B cell (primary cell): ENCODE data around the gene PRRX1.

ENCODE experiments used
- EZH2 ChIP-seq: IDR thresholded peaks from 2 replicates; pipeline ENCODE4 v1.6.1; 2012; ENCODE audit warnings: borderline replicate concordance, low read depth, mild to moderate bottlenecking, moderate library complexity, low read length; ENCODE audit not compliant: insufficient read depth, poor library complexity, severe bottlenecking
- TF ChIP-seq, protein P1 (sequence below): fragments of 200-600 bp; IDR thresholded peaks from one replicate; pipeline ENCODE4 v1.8.0; 2022; ENCODE audit warnings: antibody characterized with exemption, mild to moderate bottlenecking

DNA sequence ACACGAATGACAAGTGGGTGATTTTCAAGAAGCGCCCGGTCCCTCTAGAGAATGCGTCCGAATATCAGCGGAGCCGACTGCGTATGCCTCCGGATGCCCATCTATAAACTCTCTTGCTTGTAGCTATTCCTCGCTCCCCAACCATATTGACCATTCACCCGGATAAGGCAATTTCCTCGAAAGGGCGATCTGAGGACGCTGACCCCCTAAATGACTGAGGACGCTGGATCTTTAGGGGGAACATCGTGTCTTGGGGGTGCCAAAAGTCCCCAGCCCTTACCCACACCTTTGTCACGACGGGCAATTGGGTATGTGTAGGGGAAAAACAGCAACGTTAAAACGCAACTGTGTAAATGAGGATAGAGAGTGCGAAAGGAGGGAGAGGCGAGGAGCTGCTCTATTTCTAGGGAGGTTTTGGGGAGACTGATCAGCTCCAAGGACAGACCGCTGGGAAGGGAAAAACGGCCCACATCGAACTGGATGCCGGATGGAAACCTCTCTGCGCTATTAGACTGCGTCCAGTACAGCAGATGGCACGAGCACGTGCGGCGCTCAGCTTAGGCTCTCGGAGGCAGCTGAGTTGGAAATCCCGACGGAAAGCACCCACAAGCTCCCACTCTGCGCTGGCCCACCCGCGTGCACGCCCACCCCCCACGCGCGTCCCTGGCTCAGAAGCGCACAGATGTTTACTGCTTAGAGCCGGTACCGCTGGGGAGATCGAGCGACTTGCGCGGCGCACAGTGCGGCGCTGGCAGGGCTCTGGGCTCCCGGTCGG is 2.9 kb upstream of the PRRX1 start:
- TF ChIP-seq, protein P1, sequence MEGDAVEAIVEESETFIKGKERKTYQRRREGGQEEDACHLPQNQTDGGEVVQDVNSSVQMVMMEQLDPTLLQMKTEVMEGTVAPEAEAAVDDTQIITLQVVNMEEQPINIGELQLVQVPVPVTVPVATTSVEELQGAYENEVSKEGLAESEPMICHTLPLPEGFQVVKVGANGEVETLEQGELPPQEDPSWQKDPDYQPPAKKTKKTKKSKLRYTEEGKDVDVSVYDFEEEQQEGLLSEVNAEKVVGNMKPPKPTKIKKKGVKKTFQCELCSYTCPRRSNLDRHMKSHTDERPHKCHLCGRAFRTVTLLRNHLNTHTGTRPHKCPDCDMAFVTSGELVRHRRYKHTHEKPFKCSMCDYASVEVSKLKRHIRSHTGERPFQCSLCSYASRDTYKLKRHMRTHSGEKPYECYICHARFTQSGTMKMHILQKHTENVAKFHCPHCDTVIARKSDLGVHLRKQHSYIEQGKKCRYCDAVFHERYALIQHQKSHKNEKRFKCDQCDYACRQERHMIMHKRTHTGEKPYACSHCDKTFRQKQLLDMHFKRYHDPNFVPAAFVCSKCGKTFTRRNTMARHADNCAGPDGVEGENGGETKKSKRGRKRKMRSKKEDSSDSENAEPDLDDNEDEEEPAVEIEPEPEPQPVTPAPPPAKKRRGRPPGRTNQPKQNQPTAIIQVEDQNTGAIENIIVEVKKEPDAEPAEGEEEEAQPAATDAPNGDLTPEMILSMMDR = no peak
- TF ChIP-seq EZH2 = no peak
